OCI-LY7 (cell line): ENCODE measurements around the gene SPART.

Experiments used
- CTCF ChIP-seq: fragments of 200-600 bp; sonication (generic); conservative IDR thresholded peaks from 2 replicates; pipeline ENCODE4 v1.5.1; 2014; ENCODE audit warnings: mild to moderate bottlenecking, antibody characterized with exemption, low read length, moderate library complexity, mixed read lengths
- EZH2phosphoT487 ChIP-seq: fragments of 200-600 bp; sonication (generic); IDR thresholded peaks from 2 replicates; pipeline ENCODE4 v1.6.1; 2018; ENCODE audit warnings: low read depth, borderline replicate concordance, mild to moderate bottlenecking, mixed run types, antibody characterized with exemption, low read length, moderate library complexity, mixed read lengths

DNA sequence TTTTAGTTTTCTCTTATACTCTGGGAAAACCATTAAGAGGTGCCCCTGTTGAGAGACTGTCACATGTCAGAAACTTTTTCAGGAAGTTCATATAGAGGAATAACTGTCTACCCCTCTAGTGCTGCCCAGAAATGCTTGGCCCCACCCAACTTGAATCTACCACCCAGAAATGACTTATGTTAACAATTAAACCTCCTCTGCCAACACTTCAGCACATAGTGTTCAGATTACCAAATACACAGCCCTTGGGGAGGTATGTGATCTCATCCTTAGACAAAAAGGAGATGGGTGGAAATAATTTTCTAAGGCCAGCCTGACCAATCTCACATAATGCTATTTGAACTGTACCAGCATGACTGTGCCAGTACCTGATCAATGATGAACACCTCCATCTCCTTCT is 84.2 kb downstream of the SPART start:
- TF ChIP-seq CTCF = no peak
- no peak for TF ChIP-seq EZH2phosphoT487
